ENCODE data around the gene COX8C. TPM values are rescaled to one million over a fixed set of nuclear protein-coding genes. Genes with fewer than 3 reads are reported as not detected.

Gene COX8C
- total RNA-seq, 1 donor, result not detected

DNA sequence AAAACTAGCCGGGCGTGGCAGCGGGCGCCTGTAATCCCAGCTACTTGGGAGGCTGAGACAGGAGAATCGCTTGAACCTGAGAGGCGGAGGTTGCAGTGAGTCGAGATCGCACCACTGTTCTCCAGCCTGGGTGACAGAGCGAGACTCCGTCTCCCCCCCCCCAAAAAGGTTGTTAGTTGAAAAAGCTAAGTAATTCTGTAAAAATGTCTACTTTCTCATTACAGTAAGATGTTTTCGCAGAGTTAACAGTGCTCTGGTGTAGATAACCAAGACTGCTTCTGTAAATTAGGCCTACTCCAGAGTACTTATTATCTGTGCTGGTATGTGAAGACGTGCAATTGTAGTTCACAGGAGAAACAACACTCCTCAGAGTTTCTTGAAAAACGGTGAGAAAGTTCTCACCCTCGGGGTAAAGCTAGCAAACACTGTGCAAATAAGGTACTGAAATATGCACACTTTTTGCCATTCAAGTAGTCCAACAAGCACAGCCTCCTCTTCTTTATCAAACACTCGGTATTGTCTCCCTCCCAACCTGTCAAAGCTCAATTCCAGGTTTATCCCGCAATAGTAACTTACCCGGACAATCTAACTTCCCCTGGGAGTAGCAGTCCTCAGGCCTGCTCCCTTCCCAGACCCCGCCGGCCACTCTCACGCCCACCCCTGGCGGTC lies 15.1 kb upstream of the COX8C start:
- no peaks in the 10 kb centered on the region for H3K36me3 ChIP-seq (ENCODE audit: insufficient read depth, low read length)
- H2AFZ ChIP-seq (ENCODE audit: low read length), result peak overlapping the region; percentile 64
- H3K27ac ChIP-seq (ENCODE audit: low read depth, low read length), result peak overlapping the region; percentile 94
- peaks cover 9% of the 10 kb centered on the region for H3K4me1 ChIP-seq (ENCODE audit: insufficient read depth, low read length)
- TF ChIP-seq, protein P1, sequence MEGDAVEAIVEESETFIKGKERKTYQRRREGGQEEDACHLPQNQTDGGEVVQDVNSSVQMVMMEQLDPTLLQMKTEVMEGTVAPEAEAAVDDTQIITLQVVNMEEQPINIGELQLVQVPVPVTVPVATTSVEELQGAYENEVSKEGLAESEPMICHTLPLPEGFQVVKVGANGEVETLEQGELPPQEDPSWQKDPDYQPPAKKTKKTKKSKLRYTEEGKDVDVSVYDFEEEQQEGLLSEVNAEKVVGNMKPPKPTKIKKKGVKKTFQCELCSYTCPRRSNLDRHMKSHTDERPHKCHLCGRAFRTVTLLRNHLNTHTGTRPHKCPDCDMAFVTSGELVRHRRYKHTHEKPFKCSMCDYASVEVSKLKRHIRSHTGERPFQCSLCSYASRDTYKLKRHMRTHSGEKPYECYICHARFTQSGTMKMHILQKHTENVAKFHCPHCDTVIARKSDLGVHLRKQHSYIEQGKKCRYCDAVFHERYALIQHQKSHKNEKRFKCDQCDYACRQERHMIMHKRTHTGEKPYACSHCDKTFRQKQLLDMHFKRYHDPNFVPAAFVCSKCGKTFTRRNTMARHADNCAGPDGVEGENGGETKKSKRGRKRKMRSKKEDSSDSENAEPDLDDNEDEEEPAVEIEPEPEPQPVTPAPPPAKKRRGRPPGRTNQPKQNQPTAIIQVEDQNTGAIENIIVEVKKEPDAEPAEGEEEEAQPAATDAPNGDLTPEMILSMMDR (IDR thresholded peaks at IDR 0.05; ENCODE audit: extremely low read depth, low read depth, low read length), result peak; percentile 10
- no peaks in the 10 kb centered on the region for H3K9me3 ChIP-seq (ENCODE audit: low read depth, low read length)
- H3K4me3 ChIP-seq (ENCODE audit: insufficient read depth, low read length), result peak overlapping the region; percentile 80
- no peak for DNase-seq (ENCODE audit: insufficient read length, low spot score, missing footprints)
- H3K27me3 ChIP-seq (ENCODE audit: insufficient read depth, low read length), result no peaks in the 10 kb centered on the region
- peaks cover 60% of the 10 kb centered on the region for H3K79me2 ChIP-seq (ENCODE audit: insufficient read depth, low read length)
- peaks cover 26% of the 10 kb centered on the region for H4K20me1 ChIP-seq (ENCODE audit: insufficient read depth, low read length)
- H3K4me2 ChIP-seq (ENCODE audit: insufficient read depth, low read length), result peak overlapping the region; percentile 97

DNA sequence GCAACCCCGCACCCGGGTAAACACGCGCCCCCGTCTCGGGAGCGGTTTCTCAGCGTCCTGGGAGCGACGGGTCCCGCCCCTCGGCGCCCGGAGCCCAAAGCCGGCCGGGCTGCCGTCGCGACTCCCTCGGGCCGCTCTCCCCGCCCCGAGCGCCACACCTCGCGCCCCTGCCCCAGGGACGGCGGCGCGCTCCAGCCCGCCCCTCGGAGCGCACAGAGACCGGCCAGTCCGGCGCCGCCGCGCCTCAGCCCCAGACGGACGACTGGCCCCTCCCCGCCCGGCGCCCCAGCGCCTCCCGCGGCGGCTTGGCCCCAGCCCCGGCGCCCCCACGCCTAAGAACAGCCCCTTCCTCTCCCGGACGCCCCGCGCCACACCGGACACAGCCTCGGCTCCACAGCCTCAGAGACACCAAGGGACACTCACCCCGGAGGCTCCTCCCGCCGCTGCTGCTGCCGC lies 14.6 kb upstream of the COX8C start:
- peak overlapping the region; percentile 97 for H3K4me2 ChIP-seq (ENCODE audit: insufficient read depth, low read length)

DNA sequence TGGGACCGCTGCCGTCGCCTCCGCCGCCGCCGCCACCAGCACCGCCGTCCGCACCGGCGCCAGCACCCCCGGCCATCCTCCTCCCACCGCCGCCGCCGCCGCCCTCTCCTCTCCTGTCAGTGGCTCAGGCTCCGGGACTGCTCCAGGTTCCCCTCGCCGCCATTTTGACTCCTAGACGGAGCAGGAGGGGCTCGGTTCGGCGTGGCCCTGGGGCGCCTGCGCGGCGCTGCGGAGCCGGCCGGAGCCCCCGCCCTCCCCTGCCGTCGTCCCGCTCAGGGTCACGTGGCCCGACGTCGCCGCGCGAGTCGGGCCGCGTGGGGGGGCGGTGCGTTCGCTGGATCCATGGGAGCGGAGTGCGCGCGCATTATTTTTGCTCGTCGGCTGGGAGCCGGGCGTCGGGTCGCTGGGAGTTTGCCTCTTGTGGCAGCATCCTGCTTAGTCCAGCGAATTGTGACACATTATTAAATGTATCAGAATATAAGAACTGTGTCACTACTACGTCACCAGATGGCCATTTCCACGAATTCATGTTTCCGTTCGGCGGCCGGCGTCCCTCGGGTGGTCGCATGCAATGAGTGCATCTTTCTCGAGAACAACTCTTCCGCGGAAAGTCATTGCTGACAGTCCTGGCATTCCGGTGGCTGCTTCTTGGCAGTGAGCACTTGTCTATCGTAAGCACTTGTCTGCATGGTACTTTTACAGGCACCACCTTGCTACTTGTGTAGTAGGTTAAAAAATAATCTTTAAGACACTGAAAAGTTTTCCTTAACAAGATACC lies 13.9 kb upstream of the COX8C start, which contains the start of gene BTBD7:
BTBD7 (minus strand) TSS at position 184 of the 778 bp plus-strand sequence. CDS start 36,985 bp downstream, outside the sequence.
- TF ChIP-seq, protein P1 (IDR thresholded peaks at IDR 0.05; ENCODE audit: extremely low read depth, low read depth, low read length), result no peak
- DNase-seq (ENCODE audit: insufficient read length, low spot score, missing footprints), result peak; percentile 100
- Histone ChIP-seq H3K4me1 (ENCODE audit: insufficient read depth, low read length) (peaks cover 9% of the 10 kb centered on the region), H2AFZ (ENCODE audit: low read length) (peak within 1 kb of the TSS; percentile 99), H4K20me1 (ENCODE audit: insufficient read depth, low read length) (peaks cover 18% of the 10 kb centered on the region), H3K79me2 (ENCODE audit: insufficient read depth, low read length) (peaks cover 49% of the 10 kb centered on the region), H3K36me3 (ENCODE audit: insufficient read depth, low read length) (no peaks in the 10 kb centered on the region), H3K4me3 (ENCODE audit: insufficient read depth, low read length) (peak within 1 kb of the TSS; percentile 80), H3K4me2 (ENCODE audit: insufficient read depth, low read length) (peak within 1 kb of the TSS; percentile 97), H3K27me3 (ENCODE audit: insufficient read depth, low read length) (no peaks in the 10 kb centered on the region), H3K27ac (ENCODE audit: low read depth, low read length) (peak within 1 kb of the TSS; percentile 94), H3K9me3 (ENCODE audit: low read depth, low read length) (no peaks in the 10 kb centered on the region)

More for the DNA sequence above, 14.6 kb upstream of the COX8C start:
- DNase-seq (ENCODE audit: insufficient read length, low spot score, missing footprints), result peak; percentile 92
- Histone ChIP-seq H3K9me3 (ENCODE audit: low read depth, low read length) (no peaks in the 10 kb centered on the region), H2AFZ (ENCODE audit: low read length) (peak overlapping the region; percentile 64), H3K79me2 (ENCODE audit: insufficient read depth, low read length) (peaks cover 55% of the 10 kb centered on the region), H3K36me3 (ENCODE audit: insufficient read depth, low read length) (no peaks in the 10 kb centered on the region), H3K27ac (ENCODE audit: low read depth, low read length) (peak overlapping the region; percentile 94), H4K20me1 (ENCODE audit: insufficient read depth, low read length) (peaks cover 24% of the 10 kb centered on the region), H3K4me1 (ENCODE audit: insufficient read depth, low read length) (peaks cover 9% of the 10 kb centered on the region), H3K4me3 (ENCODE audit: insufficient read depth, low read length) (peak overlapping the region; percentile 80), H3K27me3 (ENCODE audit: insufficient read depth, low read length) (no peaks in the 10 kb centered on the region)
- TF ChIP-seq, protein P1 (IDR thresholded peaks at IDR 0.05; ENCODE audit: extremely low read depth, low read depth, low read length), result no peak
